Endothelial cell of umbilical vein (primary cell): ENCODE measurements around the gene CHI3L1.

ENCODE experiments used
- EZH2 ChIP-seq: IDR thresholded peaks from 2 replicates; pipeline ENCODE4 v1.6.1; 2012; ENCODE audit warnings: borderline replicate concordance, low read depth, mild to moderate bottlenecking, moderate library complexity, low read length, inconsistent platforms; ENCODE audit not compliant: severe bottlenecking
- FOS ChIP-seq: IDR thresholded peaks from 2 replicates; pipeline ENCODE4 v1.6.1; 2011; ENCODE audit warnings: mild to moderate bottlenecking, low read length, moderate library complexity, borderline replicate concordance; ENCODE audit not compliant: insufficient read depth
- MYC ChIP-seq: IDR thresholded peaks from one replicate; pipeline ENCODE4 v1.6.1; 2011; ENCODE audit warnings: mild to moderate bottlenecking, low read depth, low read length
- POLR2A ChIP-seq: IDR thresholded peaks from 2 replicates; pipeline ENCODE4 v1.6.1; 2012; ENCODE audit warnings: low read depth, mild to moderate bottlenecking, control low read depth, low read length
- POLR2AphosphoS5 ChIP-seq: IDR thresholded peaks from 2 replicates; pipeline ENCODE4 v1.6.1; 2012; ENCODE audit warnings: low read depth, mild to moderate bottlenecking, control low read depth, low read length, moderate library complexity; ENCODE audit not compliant: insufficient read depth
- TF ChIP-seq, protein P1 (sequence below), 2 donors: IDR thresholded peaks; 1 replicate in 1 of 2; 2 replicates in 1 of 2; pipeline ENCODE4 v1.5.1; 2011; ENCODE audit warnings: low read length in 2 of 2, mild to moderate bottlenecking in 2 of 2, moderate library complexity in 2 of 2, control low read depth in 1 of 2, inconsistent platforms in 1 of 2, low read depth in 1 of 2; ENCODE audit not compliant: insufficient read depth in 1 of 2; ENCODE audit errors: extremely low read depth in 1 of 2
- TF ChIP-seq, protein P2 (sequence below): IDR thresholded peaks from 2 replicates; pipeline ENCODE4 v1.6.1; 2011; ENCODE audit not compliant: insufficient read depth, insufficient read length

DNA sequence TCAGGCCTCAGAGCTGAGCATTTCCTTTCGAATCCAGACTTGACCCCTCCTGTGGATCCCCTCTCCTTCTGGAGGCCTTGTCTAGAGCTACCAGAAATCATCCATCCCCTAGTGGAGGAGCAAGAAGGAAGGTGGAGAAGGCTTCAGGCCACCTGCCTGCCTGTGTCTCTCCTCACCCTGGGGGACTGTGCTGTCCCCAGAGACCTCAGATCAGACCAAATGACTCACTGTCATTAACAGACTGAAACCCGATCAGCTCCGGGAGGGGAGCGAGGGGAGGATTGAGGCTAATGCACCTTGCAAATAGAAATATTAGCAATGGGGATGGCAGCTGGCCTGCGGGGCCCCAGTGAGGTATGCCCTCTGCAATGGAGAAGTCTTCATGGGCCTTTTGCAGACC lies 12.9 kb downstream of the CHI3L1 start:
- TF ChIP-seq, protein P1, sequence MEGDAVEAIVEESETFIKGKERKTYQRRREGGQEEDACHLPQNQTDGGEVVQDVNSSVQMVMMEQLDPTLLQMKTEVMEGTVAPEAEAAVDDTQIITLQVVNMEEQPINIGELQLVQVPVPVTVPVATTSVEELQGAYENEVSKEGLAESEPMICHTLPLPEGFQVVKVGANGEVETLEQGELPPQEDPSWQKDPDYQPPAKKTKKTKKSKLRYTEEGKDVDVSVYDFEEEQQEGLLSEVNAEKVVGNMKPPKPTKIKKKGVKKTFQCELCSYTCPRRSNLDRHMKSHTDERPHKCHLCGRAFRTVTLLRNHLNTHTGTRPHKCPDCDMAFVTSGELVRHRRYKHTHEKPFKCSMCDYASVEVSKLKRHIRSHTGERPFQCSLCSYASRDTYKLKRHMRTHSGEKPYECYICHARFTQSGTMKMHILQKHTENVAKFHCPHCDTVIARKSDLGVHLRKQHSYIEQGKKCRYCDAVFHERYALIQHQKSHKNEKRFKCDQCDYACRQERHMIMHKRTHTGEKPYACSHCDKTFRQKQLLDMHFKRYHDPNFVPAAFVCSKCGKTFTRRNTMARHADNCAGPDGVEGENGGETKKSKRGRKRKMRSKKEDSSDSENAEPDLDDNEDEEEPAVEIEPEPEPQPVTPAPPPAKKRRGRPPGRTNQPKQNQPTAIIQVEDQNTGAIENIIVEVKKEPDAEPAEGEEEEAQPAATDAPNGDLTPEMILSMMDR (IDR thresholded peaks at IDR 0.05; ENCODE audit: extremely low read depth in 1 of 2, insufficient read depth in 1 of 2, low read depth in 1 of 2, low read length in 2 of 2): no peak
- TF ChIP-seq MYC (no peak), EZH2 (no peak), POLR2A (no peak), POLR2AphosphoS5 (no peak), FOS (no peak)
- TF ChIP-seq, protein P2, sequence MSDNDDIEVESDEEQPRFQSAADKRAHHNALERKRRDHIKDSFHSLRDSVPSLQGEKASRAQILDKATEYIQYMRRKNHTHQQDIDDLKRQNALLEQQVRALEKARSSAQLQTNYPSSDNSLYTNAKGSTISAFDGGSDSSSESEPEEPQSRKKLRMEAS: no peak
